K562 (cell line): ENCODE measurements around the gene NCKIPSD. TPM values are rescaled to one million over a fixed set of nuclear protein-coding genes. Genes with fewer than 3 reads are reported as not detected.
A peak's percentile ranks its signal among the peaks of the same experiment; 100 is the strongest.

Experiments
- ATF7 ChIP-seq: fragments of 450-650 bp; IDR thresholded peaks from 2 replicates; pipeline ENCODE4 v1.7.1; 2014; ENCODE audit warnings: mild to moderate bottlenecking, moderate library complexity
- BACH1 ChIP-seq: fragments of 200-800 bp; sonication (Bioruptor generic); IDR thresholded peaks from 2 replicates; pipeline ENCODE4 v1.6.1; 2016; ENCODE audit warnings: missing genetic modification characterization, missing compliant biosample characterization
- CREM ChIP-seq: IDR thresholded peaks from 2 replicates; pipeline ENCODE4 v1.6.1; 2014; ENCODE audit warnings: antibody characterized with exemption, low read depth
- ETV5 ChIP-seq: sonication (generic); formaldehyde crosslinking; IDR thresholded peaks from 2 replicates; pipeline ENCODE4 v1.4.0; 2020; ENCODE audit warnings: low read depth, mild to moderate bottlenecking, missing genetic modification reagents
- GATA2 ChIP-seq: sonication (generic); formaldehyde crosslinking; IDR thresholded peaks from 2 replicates; pipeline ENCODE4 v1.4.0; 2020; ENCODE audit warnings: mild to moderate bottlenecking, missing genetic modification reagents
- HNRNPK ChIP-seq: fragments of 200-400 bp; formaldehyde crosslinking; IDR thresholded peaks from one replicate; pipeline ENCODE4 v1.6.1; 2018; ENCODE audit warnings: mild to moderate bottlenecking, low read depth, low read length; ENCODE audit not compliant: poor library complexity, severe bottlenecking
- IRF2 ChIP-seq: sonication (generic); formaldehyde crosslinking; IDR thresholded peaks from 2 replicates; pipeline ENCODE4 v1.8.1; 2022; ENCODE audit warnings: mild to moderate bottlenecking, missing genetic modification reagents
- KDM5B ChIP-seq: fragments of 200-600 bp; sonication (generic); IDR thresholded peaks from 2 replicates; pipeline ENCODE4 v1.6.1; 2012; ENCODE audit warnings: low read depth, mild to moderate bottlenecking, moderate library complexity, low read length, control low read depth, inconsistent platforms; ENCODE audit not compliant: insufficient replicate concordance
- NELFE ChIP-seq: IDR thresholded peaks from 2 replicates; pipeline ENCODE4 v1.6.1; 2011; ENCODE audit warnings: mild to moderate bottlenecking; ENCODE audit not compliant: insufficient read depth, insufficient read length
- PHF8 ChIP-seq: fragments of 200-600 bp; sonication (generic); IDR thresholded peaks from 2 replicates; pipeline ENCODE4 v1.6.1; 2012; ENCODE audit warnings: mixed run types, mild to moderate bottlenecking, inconsistent platforms, low read length, moderate library complexity, borderline replicate concordance
- SMAD3 ChIP-seq: fragments of 450-650 bp; formaldehyde crosslinking; conservative IDR thresholded peaks from 2 replicates; pipeline ENCODE4 v1.4.0; 2020; ENCODE audit warnings: mild to moderate bottlenecking
- SMARCE1 ChIP-seq: fragments of 450-650 bp; IDR thresholded peaks from 2 replicates; pipeline ENCODE4 v1.7.1; 2016; ENCODE audit warnings: mild to moderate bottlenecking
- ZBTB17 ChIP-seq: fragments of 450-650 bp; formaldehyde crosslinking; IDR thresholded peaks from 2 replicates; pipeline ENCODE4 v1.4.0; 2020; ENCODE audit warnings: mild to moderate bottlenecking
- ZNF146 ChIP-seq: IDR thresholded peaks from one replicate; pipeline ENCODE4 v1.6.1; 2018; ENCODE audit warnings: missing compliant biosample characterization; ENCODE audit not compliant: unreplicated experiment
- ZNF197 ChIP-seq: fragments of 200-800 bp; sonication (Bioruptor generic); IDR thresholded peaks from 2 replicates; pipeline ENCODE4 v1.6.1; 2016; ENCODE audit warnings: low read depth, missing genetic modification characterization, missing compliant biosample characterization
- ZNF24 ChIP-seq: fragments of 450-650 bp; IDR thresholded peaks from 2 replicates; pipeline ENCODE4 v1.6.1; 2016
- ZNF318 ChIP-seq, 2 experiments: fragments of 450-650 bp; IDR thresholded peaks; 2 replicates each; pipeline ENCODE4 v1.6.1; 2016; ENCODE audit warnings: mild to moderate bottlenecking in 2 of 2, borderline replicate concordance in 1 of 2, low read depth in 1 of 2, moderate library complexity in 1 of 2
- ZNF740 ChIP-seq, 3 experiments: fragments of 200-800 bp in 1 of 3; sonication (Bioruptor generic) in 1 of 3; sonication (generic) in 1 of 3; formaldehyde crosslinking in 1 of 3; IDR thresholded peaks; 2 replicates each; pipeline versions ENCODE4 v1.6.1 to v1.8.0; 2016 to 2022; ENCODE audit warnings: mild to moderate bottlenecking in 2 of 3, missing compliant biosample characterization in 2 of 3, missing genetic modification characterization in 2 of 3, missing genetic modification reagents in 1 of 3
- ZNF764 ChIP-seq: fragments of 250-450 bp; sonication (Bioruptor Pico); IDR thresholded peaks from 2 replicates; pipeline ENCODE4 v1.4.0; 2020; ENCODE audit warnings: low read depth, mild to moderate bottlenecking, moderate library complexity
- polyA plus RNA-seq, 8 experiments: library from polyadenylated mRNA; depleted of rRNA in 4 of 8; stranded (reverse) in 5 of 8; unstranded in 3 of 8; fragments of >200 nt; fragmentation: Nextera tagmentation in 2 of 8; fragmentation: Illumina TruSeq in 1 of 8; extraction: Ambion mirVana in 2 of 8; extraction: Trizol in 1 of 8; gene quantifications; 2 replicates each; pipeline versions ENCODE4 v1.2.1 to v1.2.3, GENCODE V29; 2011 to 2014; ENCODE audit warnings: inconsistent platforms in 1 of 8, missing spikeins in 1 of 8
- total RNA-seq, 7 experiments: library from RNA; depleted of rRNA in 6 of 7; stranded (reverse); fragments of >200 nt in 6 of 7; fragmentation: Illumina TruSeq in 2 of 7; extraction: Trizol in 2 of 7; gene quantifications; 2 replicates each; pipeline versions ENCODE4 v1.2.1 to v1.2.3, GENCODE V29; 2011 to 2021; ENCODE audit warnings: low replicate concordance in 1 of 7

The NCKIPSD gene
- total and polyA plus RNA-seq, 9 of the 15 experiments (the other 6 are each of a cell fraction or from before 2014, with no cell fraction given) = 0.49 to 24.4 (median 12.3) TPM

- TF ChIP-seq ZNF740 (CRISPR knock-in tag; IDR thresholded peaks at IDR 0.05) (peak; percentile 58; the same call in 1 of the 2 replicates), ZNF740 (tag; IDR thresholded peaks at IDR 0.05) (no peak), GATA2 (CRISPR knock-in tag) (no peak), ZNF197 (CRISPR knock-in tag) (peak; percentile 93), ZNF318 (IDR thresholded peaks at IDR 0.05; ENCODE audit: borderline replicate concordance in 1 of 2, low read depth in 1 of 2) (no peak), IRF2 (peak; percentile 97), ETV5 (CRISPR knock-in tag) (peak; percentile 95), ZBTB17 (0 out of 2 replicates have a peak, but pooled peaks have one; percentile 39), SMARCE1 (no peak), SMAD3 (no peak), KDM5B (no peak), ZNF146 (CRISPR knock-in tag) (peak; percentile 91), PHF8 (no peak; the same call in 1 of the 2 replicates), CREM (peak; percentile 88), ATF7 (0 out of 2 replicates have a peak, but pooled peaks have one; percentile 23), NELFE (no peak), ZNF764 (CRISPR knock-in tag) (no peak), HNRNPK (no peak), ZNF24 (peak; percentile 61; the same call in 1 of the 2 replicates), BACH1 (peak; percentile 69; the same call in 1 of the 2 replicates)
These were observed 24.1 kb downstream of the NCKIPSD start (continued) for GRCh38 chr3:48661501-48662144.
